Astrocyte of the spinal cord (primary cell): ENCODE results near the gene WFDC1.

Experiments used
- DNase-seq: peaks from one replicate; pipeline ENCODE4 v3.0.0; 2011; ENCODE audit warnings: low read depth, low spot score
- H3K4me3 ChIP-seq: 2 replicates; pipeline ENCODE4 v1.5.1; 2011; ENCODE audit warnings: low read depth, mild to moderate bottlenecking, low read length, moderate library complexity
- CTCF ChIP-seq: IDR thresholded peaks from 2 replicates; pipeline ENCODE4 v1.5.1; 2012; ENCODE audit warnings: low read depth, mild to moderate bottlenecking, low read length, inconsistent platforms
- in situ Hi-C: cut with HindIII; loops from 2 replicates; pipeline ENCODE4 v1.10.0; 2017; ENCODE audit warnings: low sequenced_read_pairs

The WFDC1 gene

GRCh38 chr16:84262031-84262430 lies 32.6 kb upstream of the WFDC1 start:
- no peak overlapping the region for H3K4me3 ChIP-seq
- DNase-seq = no peak
- no peak for TF ChIP-seq CTCF
- in situ Hi-C loops = no loop called here

GRCh38 chr16:84262939-84263338 lies 31.7 kb upstream of the WFDC1 start:
- no peak for TF ChIP-seq CTCF
- H3K4me3 ChIP-seq = no peak overlapping the region
- DNase-seq = no peak
- in situ Hi-C loops = no loop called here

- no peak overlapping the region for H3K4me3 ChIP-seq
- in situ Hi-C loops = no loop called here
- no peak for TF ChIP-seq CTCF
- DNase-seq = peak; percentile 27
These were observed 28.2 kb upstream of the WFDC1 start for GRCh38 chr16:84266451-84266850.

- TF ChIP-seq CTCF = no peak
- in situ Hi-C loops = no loop called here
- DNase-seq = no peak
- H3K4me3 ChIP-seq = no peak overlapping the region
These were observed 27.3 kb upstream of the WFDC1 start for GRCh38 chr16:84267380-84267779.

GRCh38 chr16:84268291-84269040 lies 26.2 kb upstream of the WFDC1 start:
- in situ Hi-C loops = no loop called here
- TF ChIP-seq CTCF = no peak
- H3K4me3 ChIP-seq = no peak overlapping the region
- no peak for DNase-seq

GRCh38 chr16:84270071-84270470 lies 24.6 kb upstream of the WFDC1 start:
- TF ChIP-seq CTCF = no peak
- in situ Hi-C loops = no loop called here

More at GRCh38 chr16:84270071-84270470, 24.6 kb upstream of the WFDC1 start:
- H3K4me3 ChIP-seq = no peak overlapping the region
- no peak for DNase-seq
